NAMALWA (cell line): ENCODE results near the gene IRX1.

Experiments
- DNase-seq: peaks from one replicate; pipeline ENCODE4 v3.0.0-alpha.2; 2015; ENCODE audit warnings: low spot score

The IRX1 gene

DNA sequence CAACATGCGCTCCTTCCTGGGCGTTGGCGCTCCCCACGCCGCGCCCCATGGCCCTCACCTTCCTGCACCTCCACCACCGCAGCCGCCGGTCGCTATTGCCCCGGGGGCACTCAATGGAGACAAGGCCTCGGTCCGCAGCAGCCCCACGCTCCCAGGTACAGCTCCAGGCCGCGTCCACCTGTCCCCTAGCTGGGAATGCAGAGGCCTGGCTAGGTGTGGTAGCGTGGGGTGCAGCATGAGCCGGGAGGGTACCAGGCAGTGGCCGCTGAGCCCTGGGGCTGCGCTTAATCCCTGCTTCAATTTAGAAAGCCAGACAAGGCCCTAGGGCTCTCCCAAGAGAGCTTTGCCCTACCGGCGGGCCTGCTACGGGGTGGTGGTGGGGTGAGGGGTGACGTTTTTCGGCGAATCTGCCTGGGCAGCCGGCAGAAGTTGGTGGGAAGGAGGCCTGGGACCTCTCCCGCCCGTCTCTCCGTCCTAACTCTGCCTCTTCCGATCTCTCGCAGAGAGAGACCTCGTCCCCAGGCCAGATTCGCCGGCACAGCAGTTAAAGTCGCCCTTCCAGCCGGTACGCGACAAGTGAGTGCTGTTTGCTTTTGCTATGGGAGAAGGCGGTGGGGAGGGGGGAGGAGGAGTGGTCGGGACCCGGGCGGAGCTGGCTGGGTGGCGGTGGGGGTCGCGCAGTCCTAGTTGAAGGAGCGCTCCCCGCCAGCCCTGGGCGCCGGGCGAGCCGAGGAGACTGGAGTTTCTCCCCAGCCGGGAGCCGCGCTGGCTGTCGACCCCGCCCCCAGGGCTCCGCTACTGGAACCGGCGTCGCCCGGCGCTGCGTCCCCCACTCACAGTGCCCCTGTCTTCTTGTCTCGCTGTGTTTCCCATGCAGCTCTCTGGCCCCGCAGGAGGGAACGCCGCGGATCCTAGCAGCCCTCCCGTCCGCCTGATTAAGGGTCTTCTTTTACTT lies 4.8 kb downstream of the IRX1 start:
- no peak for DNase-seq

DNA sequence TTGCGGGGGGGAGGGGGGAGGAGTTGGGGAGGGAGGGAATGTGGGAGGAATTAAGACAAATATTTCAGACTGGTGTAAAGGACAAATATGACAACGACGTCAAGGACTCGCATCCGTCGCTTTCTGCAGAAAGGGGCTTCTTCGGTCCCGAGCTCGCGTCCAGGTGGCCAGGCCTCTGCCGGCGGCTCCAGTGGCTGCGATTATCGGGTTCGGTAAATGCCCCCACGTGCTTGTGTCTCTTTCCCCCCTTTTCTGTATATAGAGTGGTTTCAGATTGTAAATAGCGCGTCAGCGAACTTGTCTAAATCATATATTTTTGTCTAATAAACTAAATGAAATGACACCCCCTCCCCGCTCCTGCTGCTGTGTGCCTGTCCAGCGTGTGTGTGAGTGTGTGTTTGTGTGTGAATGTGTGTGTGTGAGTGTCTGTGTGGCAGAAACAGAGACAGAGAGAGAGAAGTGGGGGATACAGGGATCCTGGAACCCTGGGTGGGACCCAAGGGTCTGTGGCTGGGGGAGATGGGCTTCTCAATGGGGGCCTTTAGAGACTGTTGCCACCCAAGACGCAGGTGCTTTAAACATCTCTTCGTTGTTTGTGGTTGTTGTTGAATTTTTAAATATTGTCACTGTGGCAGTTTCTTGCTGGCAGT lies 5.6 kb downstream of the IRX1 start:
- no peak for DNase-seq

DNA sequence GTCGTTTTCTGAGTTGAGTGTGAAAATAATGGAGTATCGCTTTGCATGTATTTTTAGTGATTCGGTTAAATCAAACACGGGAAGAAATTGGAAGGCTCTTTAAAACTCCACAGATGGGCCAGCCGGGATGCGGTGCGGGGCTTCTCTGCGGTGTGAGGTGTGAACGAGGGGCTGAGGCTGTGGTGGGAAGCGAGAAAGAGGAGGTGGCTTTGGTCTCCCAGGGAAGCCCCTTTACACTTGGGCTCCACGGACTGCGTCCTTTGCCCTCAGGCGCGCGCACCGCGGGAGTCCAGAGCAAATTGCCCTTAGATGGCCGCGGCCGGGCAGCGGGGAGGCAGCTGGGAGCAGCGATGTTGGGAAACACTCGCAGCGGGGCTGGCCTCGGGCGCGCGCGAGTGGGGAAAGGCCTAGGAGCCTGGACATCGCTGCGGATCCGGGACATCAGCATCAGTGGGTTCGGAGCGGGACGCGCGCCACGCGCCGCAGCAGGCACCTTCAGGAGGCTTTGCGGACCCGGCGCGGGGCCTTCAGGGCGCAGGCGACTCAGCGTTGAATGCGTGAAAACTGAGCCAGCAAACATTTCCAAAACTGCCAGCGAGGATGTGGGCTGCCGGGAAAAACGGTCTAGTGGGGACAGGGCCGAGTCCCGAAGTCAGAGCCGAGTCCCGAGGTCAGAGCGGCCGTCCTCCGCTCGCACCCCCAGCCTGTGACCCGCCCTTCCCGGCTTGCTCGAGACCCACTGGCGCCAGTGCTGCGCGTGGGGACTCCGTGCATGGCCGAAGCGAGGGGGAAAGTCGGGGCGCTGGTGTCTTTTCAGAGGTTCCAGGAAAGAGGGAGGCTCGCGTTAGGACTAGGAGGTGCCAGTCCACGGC lies 6.5 kb downstream of the IRX1 start:
- no peak for DNase-seq

DNA sequence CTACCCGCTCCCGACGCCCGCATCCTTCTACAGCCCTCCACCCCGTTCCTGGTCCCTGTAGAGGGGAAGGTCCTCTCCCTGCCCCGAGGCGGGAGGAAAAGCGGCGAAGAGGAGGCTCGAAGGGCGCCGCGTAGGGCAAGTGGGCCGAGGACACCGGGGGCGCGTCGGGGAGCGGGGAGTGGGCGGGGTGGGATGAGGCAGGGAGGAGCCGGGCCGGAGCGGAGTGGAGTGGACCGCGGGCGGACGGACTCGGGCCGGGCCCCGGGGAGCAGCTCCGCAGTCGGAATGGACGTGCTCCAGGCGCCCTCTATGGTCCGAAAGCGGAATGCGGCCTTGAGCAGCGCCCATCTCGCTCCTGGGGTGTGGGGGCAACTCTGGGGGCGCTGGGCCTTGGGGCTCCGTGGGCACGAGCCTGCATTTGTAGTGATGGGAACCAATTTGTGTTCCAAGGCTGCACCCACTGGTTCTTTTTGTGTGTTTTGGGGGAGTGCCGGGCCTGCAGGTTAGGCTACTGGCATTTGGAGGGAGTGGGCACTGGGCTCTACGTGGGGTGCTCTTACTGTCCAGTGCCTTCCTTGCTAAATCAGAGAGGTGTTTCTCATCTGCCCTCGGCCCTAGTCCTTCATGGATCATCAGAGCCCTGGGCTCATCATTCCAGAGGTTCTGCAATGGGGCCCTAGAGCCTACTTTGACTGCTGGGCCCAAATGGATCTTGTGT lies 7.3 kb downstream of the IRX1 start:
- no peak for DNase-seq

DNA sequence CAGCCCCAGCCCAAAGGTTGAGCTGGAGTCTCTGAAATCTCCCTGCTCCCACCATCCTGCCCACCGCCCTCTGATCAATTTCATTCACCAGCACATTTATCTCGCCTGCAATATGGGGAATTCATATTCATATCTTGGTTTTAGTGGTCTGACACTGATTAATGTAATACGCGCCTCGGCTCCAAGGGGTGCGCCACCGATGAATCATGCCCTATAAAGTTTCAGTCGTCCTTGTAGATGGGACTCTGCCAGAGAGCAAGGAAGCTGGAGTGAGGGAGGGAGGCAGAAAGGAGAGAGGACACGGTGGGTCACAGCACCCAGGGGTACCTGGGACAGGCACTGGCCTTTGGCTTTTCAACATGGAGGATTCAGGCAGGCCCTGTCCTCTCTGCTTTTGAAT lies 8.9 kb downstream of the IRX1 start:
- DNase-seq = no peak

DNA sequence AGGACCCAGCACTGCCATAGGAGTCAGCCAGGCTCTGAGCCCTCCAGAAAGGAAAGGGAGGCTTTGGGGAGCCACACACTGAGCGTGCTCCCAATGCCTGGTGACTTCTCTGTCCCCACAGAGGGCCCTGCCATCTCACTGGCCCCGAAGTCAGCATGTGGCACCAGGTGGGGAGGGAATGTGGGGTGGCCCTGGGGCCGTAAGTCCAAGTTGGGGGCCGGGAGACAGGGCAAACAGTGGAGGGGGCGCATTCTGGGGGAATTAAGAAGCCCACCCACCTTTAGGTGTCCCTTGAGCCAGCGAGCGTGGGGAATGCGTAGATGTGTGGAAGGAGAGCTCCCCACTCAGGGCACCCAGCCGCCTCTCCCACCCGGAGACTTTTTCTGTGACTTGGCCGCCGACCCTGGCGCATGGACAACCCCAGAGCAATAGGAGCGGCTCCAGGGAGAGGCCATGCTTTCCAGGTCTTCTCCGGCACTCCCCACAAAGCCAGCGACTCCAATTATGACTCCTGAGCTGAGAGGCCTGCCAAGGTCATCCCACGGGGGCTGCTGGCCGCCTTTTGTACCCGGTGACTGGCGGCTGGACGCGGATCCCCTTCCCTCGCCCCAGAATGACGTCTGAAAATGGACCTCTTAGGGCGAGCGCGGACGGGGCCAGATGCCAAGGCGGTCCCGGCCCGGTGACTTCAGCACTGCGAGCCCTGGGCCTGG lies 9.8 kb downstream of the IRX1 start:
- DNase-seq = no peak

DNA sequence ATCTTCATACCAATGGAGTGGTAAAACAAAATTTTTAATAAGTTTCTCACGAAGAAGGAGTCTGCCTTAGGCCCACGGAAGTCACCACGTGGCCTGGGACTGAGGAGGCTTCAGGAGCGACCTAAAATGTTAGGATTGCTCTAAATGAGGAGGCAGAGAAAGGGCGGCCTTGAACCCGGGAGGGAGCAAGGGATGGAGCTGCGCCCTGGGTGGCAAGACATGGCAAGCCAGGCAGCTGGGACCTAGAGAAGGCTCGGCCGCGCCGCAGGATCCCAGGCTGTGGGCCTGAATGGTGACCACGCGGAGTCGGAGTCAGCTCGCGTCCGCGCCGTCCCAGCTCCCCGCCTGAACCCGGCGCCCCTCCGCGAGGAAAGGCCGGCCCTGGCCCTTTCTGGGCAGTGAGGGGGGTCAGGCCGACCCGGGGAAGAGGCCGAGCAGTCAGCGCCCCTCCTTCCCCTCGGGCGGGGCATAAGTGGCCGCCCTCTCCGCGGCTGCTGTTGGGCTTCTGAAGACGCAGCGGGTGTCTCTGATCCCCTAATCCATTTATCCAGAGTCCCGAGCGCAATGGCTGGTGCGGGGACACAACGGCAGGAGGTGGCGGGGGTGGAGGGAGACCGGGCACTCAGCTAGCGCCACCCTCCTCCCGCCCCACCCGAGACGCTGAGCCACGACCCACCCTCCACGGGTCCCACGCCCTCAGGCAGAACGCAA lies 10.6 kb downstream of the IRX1 start:
- DNase-seq = no peak

DNA sequence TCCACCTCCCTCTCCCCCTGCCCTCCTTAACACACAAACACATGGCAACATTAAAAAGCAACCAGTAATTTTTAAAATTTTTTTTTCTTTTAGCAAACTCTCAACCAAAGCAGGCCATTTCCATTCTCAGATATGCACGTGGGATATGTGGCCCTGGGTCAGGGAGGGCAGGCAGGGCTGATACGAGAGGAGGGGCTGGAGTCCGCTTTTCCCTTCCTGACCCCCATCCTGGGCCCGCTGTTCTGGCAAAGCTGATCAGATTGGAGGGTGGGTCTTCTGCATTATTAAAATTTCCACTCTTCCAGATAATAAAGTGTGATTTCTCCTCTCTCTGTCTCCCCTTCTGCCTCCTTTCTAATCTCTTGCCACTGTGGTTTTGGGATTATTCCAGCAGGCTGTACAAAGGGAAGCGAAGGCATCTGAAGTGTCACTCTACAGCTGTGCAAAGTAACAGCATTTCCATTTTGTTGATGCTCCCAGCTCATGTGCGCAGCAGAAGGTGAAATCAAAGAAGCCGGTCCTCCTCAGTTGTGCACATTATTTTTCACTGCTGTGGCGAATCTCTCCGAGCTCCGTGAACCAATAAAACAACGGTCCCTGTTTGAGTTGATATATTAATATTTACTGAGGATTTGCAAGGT lies 12.0 kb downstream of the IRX1 start:
- DNase-seq = no peak

DNA sequence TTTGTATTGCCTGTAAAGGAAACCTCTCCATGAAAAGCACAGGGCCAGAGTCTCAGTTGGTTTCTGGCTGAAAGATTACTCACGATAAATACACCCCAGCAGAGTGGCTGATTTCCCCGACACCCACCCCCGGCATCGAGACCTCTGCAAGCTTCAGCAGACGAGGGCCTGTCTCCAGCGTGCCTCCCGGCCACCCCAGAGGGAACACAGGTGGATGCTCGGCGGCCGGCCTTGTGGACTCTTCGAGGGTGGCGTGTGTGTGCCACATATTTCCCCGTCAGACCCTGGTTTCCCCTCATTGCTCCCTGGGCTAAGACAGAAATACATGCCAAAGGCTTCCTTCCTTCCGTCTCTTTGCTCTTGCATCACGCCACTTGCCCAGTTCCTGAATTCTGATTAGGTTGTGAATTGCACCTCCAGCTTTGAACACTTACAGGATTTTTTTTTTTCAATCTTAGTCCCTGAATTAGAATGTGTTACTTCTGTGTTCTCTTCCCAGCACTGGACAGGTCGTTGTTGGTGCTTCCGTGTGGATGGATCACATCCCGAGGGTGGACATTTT lies 13.6 kb downstream of the IRX1 start:
- DNase-seq = no peak

DNA sequence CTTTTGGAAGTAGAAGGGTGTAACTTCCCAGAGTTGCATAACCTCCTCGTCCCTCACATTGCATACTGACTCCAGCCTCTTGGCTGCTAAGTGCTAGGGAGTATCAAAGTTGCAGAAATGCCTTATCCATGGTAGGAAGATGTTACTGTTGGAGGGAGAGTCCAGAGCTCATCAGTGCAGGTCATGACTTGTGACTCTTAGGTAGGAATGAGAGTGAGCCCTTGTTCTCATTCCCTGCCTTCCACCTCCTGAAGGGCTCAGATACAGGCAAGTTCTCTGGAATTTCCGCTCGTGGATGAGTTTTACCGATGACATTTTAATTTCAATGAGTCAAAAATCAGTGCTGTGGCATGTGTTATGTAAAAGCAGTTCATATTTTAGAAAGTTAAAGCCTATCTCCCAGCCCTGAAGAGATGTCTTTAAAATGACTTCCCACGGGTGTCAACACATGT lies 17.0 kb downstream of the IRX1 start:
- no peak for DNase-seq

DNA sequence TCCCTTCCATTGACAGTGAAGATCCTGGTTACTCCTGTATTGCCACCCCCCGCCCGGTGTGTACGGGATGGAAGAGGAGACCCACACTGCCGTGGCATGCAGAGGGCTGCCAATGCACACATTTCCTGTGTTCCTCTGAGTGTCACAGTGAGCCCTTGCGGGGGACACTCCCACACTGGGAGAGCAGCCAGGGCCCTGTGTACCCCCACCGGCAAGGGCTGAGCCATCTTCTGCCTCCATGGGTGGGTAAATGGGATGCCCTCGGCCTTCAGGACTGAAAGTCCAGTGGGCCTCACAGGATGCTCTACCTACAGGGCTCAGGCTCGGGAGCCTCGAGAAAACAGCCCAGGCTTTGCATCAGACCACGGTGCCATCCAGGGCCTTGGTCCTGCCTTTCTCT lies 18.1 kb downstream of the IRX1 start:
- no peak for DNase-seq

DNA sequence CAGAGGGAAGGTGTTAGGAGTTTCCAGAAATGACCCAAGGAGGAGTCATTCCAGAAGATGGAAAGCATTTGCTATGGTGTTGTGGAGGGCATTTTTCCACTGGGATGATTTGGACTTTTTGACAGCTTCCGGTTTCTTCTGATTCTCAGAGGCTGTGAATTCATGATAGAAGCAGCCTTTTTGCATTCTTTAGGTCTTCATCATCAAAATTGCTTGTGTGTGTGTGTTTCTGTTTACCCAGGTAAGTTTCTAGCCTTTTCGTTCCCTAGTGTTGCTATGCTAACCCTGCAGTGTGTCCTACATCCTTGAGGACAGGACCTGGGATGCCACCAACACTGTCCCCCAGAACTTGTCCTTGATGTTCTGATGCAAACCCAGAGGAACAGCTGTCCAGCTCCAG lies 19.6 kb downstream of the IRX1 start:
- DNase-seq = no peak

DNA sequence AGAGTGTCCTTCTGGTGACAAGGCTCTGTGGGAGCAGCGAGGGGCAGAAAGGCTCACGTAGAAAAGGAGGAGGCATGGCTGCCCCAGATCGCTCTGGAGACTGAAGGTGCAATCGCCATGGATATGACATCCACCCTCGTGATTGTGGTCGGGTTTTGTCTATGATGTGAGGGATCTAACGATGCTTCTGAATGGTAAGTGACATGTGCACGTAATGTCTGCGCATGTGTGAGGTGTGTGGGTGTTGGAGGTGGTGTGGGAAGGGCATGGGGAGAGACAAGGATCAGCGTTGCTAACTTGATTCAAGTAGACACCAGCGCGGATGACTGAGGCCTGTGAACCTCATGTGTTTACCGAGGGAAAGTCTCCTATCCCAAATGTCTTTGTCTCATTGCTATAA lies 20.2 kb downstream of the IRX1 start:
- no peak for DNase-seq

DNA sequence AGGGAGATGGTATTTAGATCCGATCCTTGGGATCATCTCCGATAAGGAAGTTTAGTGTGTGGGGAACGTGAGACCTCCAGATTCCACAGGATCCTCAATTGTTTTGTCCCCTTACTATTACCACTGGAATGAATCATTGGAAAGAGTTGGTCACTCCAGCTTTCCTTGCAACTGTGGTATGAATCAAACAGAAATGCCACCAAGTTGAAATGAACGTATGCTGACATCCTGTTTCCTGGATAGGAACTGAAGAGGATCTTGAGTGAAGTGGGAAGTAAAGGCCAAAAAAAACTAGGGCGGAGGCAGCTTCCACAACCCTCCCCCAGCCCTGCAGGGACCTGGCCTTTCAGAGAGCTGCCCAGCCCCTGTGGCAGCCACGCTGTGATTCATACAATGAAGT lies 23.9 kb downstream of the IRX1 start:
- DNase-seq = no peak

DNA sequence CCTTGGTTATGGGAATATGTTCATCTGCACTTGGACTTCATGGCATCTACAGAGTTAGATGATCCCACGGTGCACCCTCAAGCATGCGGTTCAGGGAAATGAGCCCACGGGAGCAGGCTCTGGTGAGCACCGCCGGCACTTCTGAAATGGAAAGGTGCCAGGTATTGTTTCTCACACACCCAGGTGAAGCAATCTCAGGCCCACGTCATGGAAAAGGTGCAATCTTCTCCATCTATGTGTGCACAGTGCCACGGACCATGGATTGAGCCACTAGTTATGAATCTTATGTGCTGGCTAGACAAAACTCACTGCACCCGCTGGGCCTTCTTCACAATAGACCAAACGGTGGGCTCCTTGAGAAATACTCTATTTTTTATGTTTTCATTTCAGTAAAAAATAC lies 27.3 kb downstream of the IRX1 start:
- no peak for DNase-seq

DNA sequence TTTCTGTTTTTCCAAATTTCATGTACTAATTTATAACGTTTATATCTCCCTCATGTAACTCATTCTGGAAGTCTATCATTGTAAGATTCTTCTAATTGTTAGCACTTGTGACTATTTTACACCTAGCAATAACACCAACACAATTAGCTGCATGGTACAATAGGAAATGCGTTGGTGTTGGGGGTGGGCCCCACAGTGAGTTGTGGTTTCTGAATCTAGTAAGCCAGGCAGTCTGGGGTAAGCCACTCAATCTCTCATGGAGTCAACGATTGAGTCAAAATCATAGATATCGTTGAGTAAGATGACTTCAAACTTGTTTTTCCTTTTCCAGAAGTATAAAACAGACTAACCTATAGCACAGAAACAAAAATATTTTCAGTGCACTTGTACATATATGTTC lies 30.0 kb downstream of the IRX1 start:
- no peak for DNase-seq

DNA sequence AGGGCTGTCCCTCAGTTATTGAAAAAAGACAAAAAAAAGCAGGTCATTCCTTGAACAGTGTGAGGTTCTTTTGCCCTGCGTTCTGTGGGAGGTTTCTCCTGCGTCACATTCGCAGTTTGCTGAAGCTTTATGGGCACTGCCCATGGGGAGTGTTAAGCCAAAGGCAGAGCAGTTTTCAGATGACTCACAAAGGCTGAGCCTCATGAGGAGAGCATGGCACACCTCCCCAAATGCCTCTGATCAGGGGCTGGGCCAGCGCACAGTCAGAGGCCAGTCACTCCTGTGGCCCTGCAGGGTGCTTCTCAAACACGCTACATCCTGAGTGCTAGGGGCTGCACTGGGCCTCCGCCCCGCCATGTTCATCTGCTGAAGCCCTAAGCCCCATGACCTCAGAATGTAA lies 38.4 kb downstream of the IRX1 start:
- DNase-seq = no peak

DNA sequence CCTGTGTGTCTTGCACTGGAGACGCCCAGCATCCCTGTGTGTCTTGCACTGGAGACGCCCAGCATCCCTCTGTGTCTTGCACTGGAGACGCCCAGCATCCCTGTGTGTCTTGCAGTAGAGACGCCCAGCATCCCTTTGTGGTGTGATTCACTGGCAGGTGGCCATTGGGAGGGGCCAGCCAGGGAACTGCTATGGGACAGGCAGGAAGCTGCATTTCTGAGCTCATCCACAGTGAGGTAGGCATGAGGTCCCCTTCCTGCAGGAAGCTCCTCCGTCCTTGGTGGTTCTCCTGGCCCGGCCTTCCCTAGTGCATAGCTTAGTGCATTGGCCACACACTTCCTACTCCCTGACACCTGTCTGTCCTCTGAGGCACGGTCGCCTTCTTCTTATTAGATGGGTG lies 43.5 kb downstream of the IRX1 start:
- DNase-seq = no peak

DNA sequence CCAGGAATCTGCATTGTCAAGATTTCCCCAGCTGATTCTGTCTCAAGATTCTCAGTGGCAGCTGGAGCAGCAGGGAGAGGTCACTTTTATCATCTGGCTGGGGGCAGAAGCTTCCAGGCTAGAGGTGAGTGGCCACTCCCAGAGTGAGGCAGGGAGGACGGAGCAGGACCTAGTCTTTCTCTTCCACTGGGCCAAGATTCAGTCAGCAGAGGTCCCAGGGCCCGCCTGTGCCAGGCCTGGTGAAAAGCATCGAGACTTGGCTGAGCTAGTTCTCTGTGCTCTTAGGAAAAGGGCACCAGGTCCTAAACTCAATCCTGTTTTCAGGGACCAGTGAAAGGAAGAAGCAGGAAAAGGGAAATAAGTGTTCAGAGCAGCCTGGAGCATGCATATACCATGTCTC lies 46.6 kb downstream of the IRX1 start:
- no peak for DNase-seq

DNA sequence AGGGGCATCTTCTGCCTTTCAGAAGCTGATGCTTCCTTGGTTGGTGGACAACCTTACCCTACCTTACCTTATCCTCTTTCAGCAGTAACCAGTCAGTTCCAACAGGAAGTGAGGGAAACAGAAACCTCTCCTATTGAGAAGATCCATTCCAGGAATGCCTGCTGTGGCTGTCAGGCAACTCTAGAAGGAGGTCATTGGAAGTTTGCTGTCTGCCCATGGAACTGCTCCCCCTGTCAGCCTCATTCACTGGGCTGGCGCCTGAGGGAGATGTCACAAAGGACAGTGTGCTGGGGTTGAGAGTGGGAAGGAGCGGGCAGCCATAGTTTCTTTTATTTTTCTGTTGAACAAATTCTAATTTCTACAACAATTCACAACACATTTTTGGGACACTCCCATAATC lies 54.7 kb downstream of the IRX1 start:
- no peak for DNase-seq
